DND-41 (cell line): ENCODE measurements around the gene RALGPS2.
A peak's percentile ranks its signal among the peaks of the same experiment; 100 is the strongest.

Experiments used
- ATAC-seq: fragments of 200-7000 bp; cut with Tn5 transposase; 3 replicates; pipeline ENCODE4 v1.9.1; 2021; ENCODE audit warnings: low read depth; ENCODE audit not compliant: insufficient read depth
- DNase-seq: peaks from one replicate; pipeline ENCODE4 v3.0.0-alpha.2; 2020
- H2AFZ ChIP-seq: 2 replicates; pipeline ENCODE4 v1.6.0; 2012; ENCODE audit warnings: low read depth, low read length
- H3K27ac ChIP-seq: 2 replicates; pipeline ENCODE4 v1.5.1; 2012; ENCODE audit warnings: low read length, inconsistent platforms
- H3K27me3 ChIP-seq: fragments of 200-600 bp; sonication (generic); 2 replicates; pipeline ENCODE4 v1.6.0; 2012; ENCODE audit warnings: low read length, mild to moderate bottlenecking, inconsistent platforms; ENCODE audit not compliant: insufficient read depth, poor library complexity
- H3K36me3 ChIP-seq: 2 replicates; pipeline ENCODE4 v1.5.1; 2012; ENCODE audit warnings: low read length, inconsistent platforms; ENCODE audit not compliant: insufficient read depth
- H3K4me1 ChIP-seq: 2 replicates; pipeline ENCODE4 v1.5.1; 2012; ENCODE audit warnings: mild to moderate bottlenecking, low read length; ENCODE audit not compliant: insufficient read depth
- H3K4me2 ChIP-seq: 2 replicates; pipeline ENCODE4 v1.6.0; 2012; ENCODE audit warnings: mild to moderate bottlenecking, moderate library complexity, low read length, inconsistent platforms; ENCODE audit not compliant: insufficient read depth
- H3K4me3 ChIP-seq, 2 experiments: fragments of 200-600 bp in 1 of 2; shearing (Covaris generic) in 1 of 2; 2 replicates each; pipeline ENCODE4 v1.5.1; 2012 to 2016; ENCODE audit warnings: inconsistent platforms in 2 of 2, low read length in 2 of 2, mild to moderate bottlenecking in 2 of 2, low read depth in 1 of 2, moderate library complexity in 1 of 2
- H3K79me2 ChIP-seq: 2 replicates; pipeline ENCODE4 v1.6.0; 2012; ENCODE audit warnings: low read length, inconsistent platforms; ENCODE audit not compliant: insufficient read depth
- H3K9ac ChIP-seq: 2 replicates; pipeline ENCODE4 v1.6.0; 2012; ENCODE audit warnings: low read depth, mild to moderate bottlenecking, inconsistent platforms, low read length, moderate library complexity
- H3K9me3 ChIP-seq: 2 replicates; pipeline ENCODE4 v1.5.1; 2012; ENCODE audit warnings: low read length, moderate library complexity, mild to moderate bottlenecking, inconsistent platforms; ENCODE audit not compliant: insufficient read depth, severe bottlenecking
- H4K20me1 ChIP-seq: 2 replicates; pipeline ENCODE4 v1.6.0; 2012; ENCODE audit warnings: low read length; ENCODE audit not compliant: insufficient read depth
- CTCF ChIP-seq: IDR thresholded peaks from 2 replicates; pipeline ENCODE4 v1.5.1; 2012; ENCODE audit warnings: borderline replicate concordance, low read length, moderate library complexity, mild to moderate bottlenecking; ENCODE audit not compliant: poor library complexity, severe bottlenecking; ENCODE audit errors: extremely low read depth
- EZH2 ChIP-seq: IDR thresholded peaks from 3 replicates; pipeline ENCODE4 v1.6.1; 2012; ENCODE audit warnings: borderline replicate concordance, low read depth, mild to moderate bottlenecking, moderate library complexity, low read length, inconsistent platforms; ENCODE audit not compliant: severe bottlenecking

Gene RALGPS2

DNA sequence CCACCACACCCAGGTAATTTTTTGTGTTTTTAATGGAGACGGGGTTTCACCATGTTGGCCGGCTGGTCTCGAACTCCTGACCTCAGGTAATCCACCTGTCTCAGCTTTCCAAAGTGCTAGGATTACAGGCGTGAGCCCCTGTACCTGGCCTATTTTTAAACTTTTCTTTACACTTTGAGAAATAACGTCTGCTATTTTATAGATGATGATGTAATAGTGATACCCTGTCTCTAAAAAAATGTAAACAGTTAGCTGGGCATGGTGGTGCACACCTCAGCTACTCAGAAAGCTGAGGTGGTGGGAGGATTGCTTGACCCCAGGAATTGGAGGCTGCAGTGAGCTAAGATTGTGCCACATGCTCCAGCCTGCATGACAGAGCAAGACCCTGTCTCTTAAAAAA, 47.9 kb downstream of the RALGPS2 start:
- Histone ChIP-seq H3K27ac (no peak overlapping the region), H3K36me3 (peaks cover 21% of the 10 kb centered on the region), H4K20me1 (no peaks in the 10 kb centered on the region), H3K4me1 (no peaks in the 10 kb centered on the region), H3K27me3 (no peaks in the 10 kb centered on the region), H2AFZ (no peak overlapping the region), H3K4me3 (no peak overlapping the region), H3K4me2 (no peak overlapping the region), H3K9me3 (peaks cover 18% of the 10 kb centered on the region), H3K79me2 (peaks cover 22% of the 10 kb centered on the region), H3K9ac (no peak overlapping the region)
- no peak for ATAC-seq
- no peak for DNase-seq
- no peak for TF ChIP-seq EZH2
- TF ChIP-seq CTCF: no peak

DNA sequence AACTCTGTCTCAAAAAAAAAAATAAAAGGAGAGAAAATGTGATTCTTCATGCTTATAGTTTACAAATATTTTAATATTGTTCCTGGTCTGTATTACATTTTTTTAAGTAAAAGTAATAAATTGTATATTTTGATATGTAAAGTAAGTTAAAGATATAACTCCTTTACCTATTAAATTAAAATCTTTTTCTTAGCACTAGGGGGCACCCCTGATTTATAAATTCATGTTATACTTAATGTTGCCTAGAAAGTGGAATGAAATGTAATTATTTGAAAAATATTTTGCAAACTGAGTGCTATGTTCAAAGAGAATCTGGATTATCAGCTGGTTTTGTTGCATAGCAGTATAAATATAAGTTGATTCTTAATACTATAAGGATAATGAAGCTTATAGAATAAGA, 49.2 kb downstream of the RALGPS2 start:
- Histone ChIP-seq H2AFZ (no peak overlapping the region), H3K27me3 (no peaks in the 10 kb centered on the region), H3K4me2 (no peak overlapping the region), H3K4me1 (no peaks in the 10 kb centered on the region), H3K79me2 (peaks cover 10% of the 10 kb centered on the region; the same call in 1 of the 2 replicates), H3K36me3 (peaks cover 9% of the 10 kb centered on the region), H3K9me3 (peaks cover 5% of the 10 kb centered on the region), H3K4me3 (no peak overlapping the region), H3K9ac (no peak overlapping the region), H3K27ac (no peak overlapping the region), H4K20me1 (no peaks in the 10 kb centered on the region)
- DNase-seq: no peak
- no peak for ATAC-seq
- TF ChIP-seq EZH2 (no peak), CTCF (peak; percentile 45)

DNA sequence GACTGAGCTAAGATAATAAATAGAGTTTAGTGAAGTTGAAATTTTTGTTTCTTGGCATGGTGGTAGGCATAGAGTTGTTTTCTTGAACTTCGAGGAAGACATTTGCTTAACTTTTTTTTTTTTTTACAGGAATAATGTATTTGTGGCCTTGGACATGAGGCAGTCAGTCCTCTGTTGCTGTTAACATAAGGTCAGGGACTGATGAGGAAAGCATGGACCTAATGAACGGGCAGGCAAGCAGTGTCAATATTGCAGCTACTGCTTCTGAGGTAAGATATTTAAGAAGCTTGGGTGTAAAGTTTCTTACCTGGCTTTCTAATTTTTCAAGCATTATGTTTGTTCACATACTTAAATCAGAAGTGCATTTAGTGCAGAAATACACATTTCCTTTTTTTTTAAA, 51.5 kb downstream of the RALGPS2 start:
- Histone ChIP-seq H3K36me3 (peaks cover 6% of the 10 kb centered on the region), H3K9ac (no peak overlapping the region), H3K4me2 (no peak overlapping the region), H3K9me3 (no peaks in the 10 kb centered on the region), H3K27ac (no peak overlapping the region), H3K4me3 (no peak overlapping the region), H4K20me1 (no peaks in the 10 kb centered on the region), H3K79me2 (0 out of 2 replicates have a peak, but pooled peaks cover 2% of the 10 kb centered on the region), H2AFZ (no peak overlapping the region), H3K27me3 (no peaks in the 10 kb centered on the region), H3K4me1 (no peaks in the 10 kb centered on the region)
- DNase-seq (no peak), ATAC-seq (no peak)
- no peak for TF ChIP-seq CTCF
- TF ChIP-seq EZH2: no peak
